Vagina (tissue), 2 donors: Measurements from ENCODE around the gene CELF5. TPM values are rescaled to one million over a fixed set of nuclear protein-coding genes. Genes with fewer than 3 reads are reported as not detected.

ENCODE experiments used
- DNase-seq, 2 donors: peaks; one replicate each; pipeline ENCODE4 v3.0.0-alpha.2; 2017; ENCODE audit errors: extremely low spot score in 2 of 2
- H3K27ac ChIP-seq: fragments of 200-600 bp; sonication (generic); one replicate; pipeline ENCODE4 v1.5.1; 2019
- H3K27me3 ChIP-seq: fragments of 200-600 bp; sonication (generic); one replicate; pipeline ENCODE4 v1.5.1; 2019
- H3K36me3 ChIP-seq, 2 donors: fragments of 200-600 bp; sonication (generic); one replicate each; pipeline ENCODE4 v1.5.1; 2017 to 2019
- H3K4me1 ChIP-seq: fragments of 200-600 bp; sonication (generic); one replicate; pipeline ENCODE4 v1.5.1; 2019
- H3K4me3 ChIP-seq, 2 donors: fragments of 200-600 bp; sonication (generic); 1 replicate in 1 of 2; 2 replicates in 1 of 2; pipeline ENCODE4 v1.5.1; 2016 to 2019
- H3K9me3 ChIP-seq: fragments of 200-600 bp; sonication (generic); one replicate; pipeline ENCODE4 v1.5.1; 2019
- POLR2A ChIP-seq, 2 donors: fragments of 450-650 bp; IDR thresholded peaks; one replicate each; pipeline ENCODE4 v1.6.1; 2017; ENCODE audit warnings: antibody characterized with exemption in 2 of 2, mild to moderate bottlenecking in 2 of 2, moderate library complexity in 2 of 2
- POLR2AphosphoS5 ChIP-seq, 2 donors: sonication (generic); formaldehyde crosslinking; IDR thresholded peaks; one replicate each; pipeline ENCODE4 v1.9.0; 2017; ENCODE audit warnings: antibody characterized with exemption in 2 of 2, mild to moderate bottlenecking in 2 of 2, low read depth in 1 of 2; ENCODE audit not compliant: insufficient read depth in 1 of 2
- intact Hi-C: fragments of 100-400 bp; cut with DNase I; formaldehyde crosslinking; loops from one replicate; pipeline ENCODE4 v1.15.1; 2023
- total RNA-seq: library from RNA; depleted of rRNA; stranded (reverse); fragments of >200 nt; gene quantifications from one replicate; pipeline ENCODE4 v1.2.3, GENCODE V29; 2016
- TF ChIP-seq, protein P1 (sequence below), 3 experiments: fragments of 450-650 bp in 2 of 3; fragments of 200-600 bp in 1 of 3; sonication (generic) in 1 of 3; IDR thresholded peaks; one replicate each; pipeline ENCODE4 v1.5.1; 2017 to 2019; ENCODE audit warnings: antibody characterized with exemption in 3 of 3, mild to moderate bottlenecking in 2 of 3, moderate library complexity in 2 of 3

CELF5 gene
- total RNA-seq, 1 donor from 2014 or later: not detected

DNA sequence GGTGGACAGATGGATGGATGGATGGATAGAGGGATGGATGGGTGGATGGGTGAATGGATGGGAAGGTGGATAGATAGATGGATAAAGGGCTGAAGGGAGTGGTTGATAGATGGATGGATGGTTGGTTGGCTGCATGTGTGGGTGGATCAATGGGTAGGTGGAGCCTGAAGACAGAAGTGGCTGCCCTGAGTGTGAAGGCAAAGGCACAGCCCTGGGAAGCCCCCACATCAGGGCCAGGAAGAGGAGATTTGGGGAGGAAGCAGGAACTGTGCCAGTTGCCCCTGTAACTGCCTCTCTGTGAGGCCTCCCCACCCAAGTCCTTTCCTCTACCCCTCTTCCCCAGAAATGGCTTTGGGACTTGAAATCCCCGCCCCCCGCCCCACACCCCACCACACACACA is 98.6 kb downstream of the CELF5 start:
- Histone ChIP-seq H3K4me1 (no peaks in the 10 kb centered on the region), H3K27ac (no peak overlapping the region), H3K4me3 (no peak overlapping the region), H3K36me3 (no peaks in the 10 kb centered on the region), H3K9me3 (no peaks in the 10 kb centered on the region), H3K27me3 (no peaks in the 10 kb centered on the region)
- intact Hi-C loops: loop anchor here (5.0 kb wide), 1 partner anchor 149 kb away; no protein-coding TSS in a partner anchor
- TF ChIP-seq, protein P1, sequence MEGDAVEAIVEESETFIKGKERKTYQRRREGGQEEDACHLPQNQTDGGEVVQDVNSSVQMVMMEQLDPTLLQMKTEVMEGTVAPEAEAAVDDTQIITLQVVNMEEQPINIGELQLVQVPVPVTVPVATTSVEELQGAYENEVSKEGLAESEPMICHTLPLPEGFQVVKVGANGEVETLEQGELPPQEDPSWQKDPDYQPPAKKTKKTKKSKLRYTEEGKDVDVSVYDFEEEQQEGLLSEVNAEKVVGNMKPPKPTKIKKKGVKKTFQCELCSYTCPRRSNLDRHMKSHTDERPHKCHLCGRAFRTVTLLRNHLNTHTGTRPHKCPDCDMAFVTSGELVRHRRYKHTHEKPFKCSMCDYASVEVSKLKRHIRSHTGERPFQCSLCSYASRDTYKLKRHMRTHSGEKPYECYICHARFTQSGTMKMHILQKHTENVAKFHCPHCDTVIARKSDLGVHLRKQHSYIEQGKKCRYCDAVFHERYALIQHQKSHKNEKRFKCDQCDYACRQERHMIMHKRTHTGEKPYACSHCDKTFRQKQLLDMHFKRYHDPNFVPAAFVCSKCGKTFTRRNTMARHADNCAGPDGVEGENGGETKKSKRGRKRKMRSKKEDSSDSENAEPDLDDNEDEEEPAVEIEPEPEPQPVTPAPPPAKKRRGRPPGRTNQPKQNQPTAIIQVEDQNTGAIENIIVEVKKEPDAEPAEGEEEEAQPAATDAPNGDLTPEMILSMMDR (IDR thresholded peaks at IDR 0.05): no peak
- no peak for TF ChIP-seq POLR2AphosphoS5 (IDR thresholded peaks at IDR 0.05; ENCODE audit: insufficient read depth in 1 of 2, low read depth in 1 of 2)
- TF ChIP-seq POLR2A (IDR thresholded peaks at IDR 0.05): no peak
- no peak for DNase-seq

DNA sequence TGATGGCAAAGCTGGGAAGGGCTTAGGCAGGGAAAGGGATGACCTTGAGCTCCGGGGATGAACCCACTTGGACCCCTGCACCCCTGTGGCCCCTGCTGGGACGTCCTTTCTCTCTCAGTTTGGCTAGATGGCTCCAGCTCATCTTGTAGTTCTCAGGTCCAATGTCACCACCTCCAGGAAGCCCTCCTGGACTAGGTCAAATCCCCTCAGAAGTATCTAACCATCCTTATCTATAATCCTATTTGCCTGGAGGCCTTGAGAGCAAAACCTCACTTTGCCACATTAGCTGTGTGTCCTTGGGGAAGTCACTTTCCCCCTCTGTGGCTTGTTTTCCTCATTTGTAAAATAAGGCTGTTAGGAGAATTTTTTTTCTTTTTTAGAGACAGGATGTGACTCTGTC is 99.2 kb downstream of the CELF5 start:
- Histone ChIP-seq H3K4me3 (no peak overlapping the region), H3K27ac (no peak overlapping the region), H3K9me3 (no peaks in the 10 kb centered on the region), H3K4me1 (no peaks in the 10 kb centered on the region), H3K27me3 (no peaks in the 10 kb centered on the region), H3K36me3 (no peaks in the 10 kb centered on the region)
- intact Hi-C loops: loop anchor here (5.0 kb wide), 1 partner anchor 149 kb away; no protein-coding TSS in a partner anchor
- TF ChIP-seq POLR2AphosphoS5 (IDR thresholded peaks at IDR 0.05; ENCODE audit: insufficient read depth in 1 of 2, low read depth in 1 of 2): no peak
- TF ChIP-seq POLR2A (IDR thresholded peaks at IDR 0.05): no peak
- DNase-seq: no peak

DNA sequence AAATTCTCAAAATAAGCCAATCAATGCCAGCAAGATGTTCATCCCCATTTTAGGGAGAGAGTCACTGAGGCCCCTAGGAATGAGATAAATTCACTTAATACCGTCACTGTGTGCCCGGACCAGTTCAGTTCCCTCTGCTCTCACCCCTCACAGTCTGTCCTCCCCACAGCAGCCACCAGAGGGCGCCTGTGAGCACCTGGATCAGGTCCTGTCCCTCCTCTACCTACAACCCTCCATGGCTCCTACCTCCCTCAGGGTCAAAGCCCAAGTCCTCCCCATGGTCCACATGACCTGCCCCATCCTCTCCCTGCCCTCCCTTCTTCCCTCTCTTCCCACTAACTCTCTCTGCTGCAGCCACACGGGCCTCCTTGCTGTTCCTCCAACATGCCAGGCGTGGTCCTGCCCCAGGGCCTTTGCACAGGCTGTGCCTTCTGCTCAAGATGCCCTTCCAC is 100.0 kb downstream of the CELF5 start:
- Histone ChIP-seq H3K27me3 (no peaks in the 10 kb centered on the region), H3K4me3 (no peak overlapping the region), H3K4me1 (no peaks in the 10 kb centered on the region), H3K36me3 (no peaks in the 10 kb centered on the region), H3K9me3 (no peaks in the 10 kb centered on the region), H3K27ac (no peak overlapping the region)
- intact Hi-C loops: loop anchor here (5.0 kb wide), 1 partner anchor 148 kb away; no protein-coding TSS in a partner anchor
- TF ChIP-seq POLR2AphosphoS5 (IDR thresholded peaks at IDR 0.05; ENCODE audit: insufficient read depth in 1 of 2, low read depth in 1 of 2) (no peak), POLR2A (IDR thresholded peaks at IDR 0.05) (no peak)
- TF ChIP-seq, protein P1 (IDR thresholded peaks at IDR 0.05): peak; percentile 25 to 60 (median 46)
- no peak for DNase-seq

DNA sequence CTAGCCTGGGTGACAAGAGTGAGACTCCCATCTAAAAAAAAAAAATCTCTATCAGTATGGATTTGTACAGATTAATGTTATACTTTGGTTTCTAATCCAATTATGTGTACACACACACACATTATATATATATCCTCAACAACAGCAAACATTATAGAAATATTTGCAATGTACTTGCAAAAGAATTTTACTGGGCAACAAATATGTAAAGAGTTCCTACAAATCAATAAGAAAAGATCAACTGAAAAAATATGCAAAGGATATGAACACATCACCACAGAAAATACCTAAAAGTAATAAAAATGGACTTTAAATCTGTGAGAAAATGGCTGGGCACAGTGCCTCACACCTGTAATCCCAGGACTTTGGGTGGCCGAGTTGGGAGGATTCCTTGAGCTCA is 101.0 kb downstream of the CELF5 start:
- no peak for DNase-seq
- H3K9me3 ChIP-seq: no peaks in the 10 kb centered on the region
- H3K4me3 ChIP-seq: no peak overlapping the region
- no peak for TF ChIP-seq POLR2A (IDR thresholded peaks at IDR 0.05)
- TF ChIP-seq, protein P1 (IDR thresholded peaks at IDR 0.05): no peak
- no peak for TF ChIP-seq POLR2AphosphoS5 (IDR thresholded peaks at IDR 0.05; ENCODE audit: insufficient read depth in 1 of 2, low read depth in 1 of 2)
- no peaks in the 10 kb centered on the region for H3K4me1 ChIP-seq
- intact Hi-C loops: no loop called here
- no peak overlapping the region for H3K27ac ChIP-seq
- no peaks in the 10 kb centered on the region for H3K36me3 ChIP-seq
- H3K27me3 ChIP-seq: no peaks in the 10 kb centered on the region

DNA sequence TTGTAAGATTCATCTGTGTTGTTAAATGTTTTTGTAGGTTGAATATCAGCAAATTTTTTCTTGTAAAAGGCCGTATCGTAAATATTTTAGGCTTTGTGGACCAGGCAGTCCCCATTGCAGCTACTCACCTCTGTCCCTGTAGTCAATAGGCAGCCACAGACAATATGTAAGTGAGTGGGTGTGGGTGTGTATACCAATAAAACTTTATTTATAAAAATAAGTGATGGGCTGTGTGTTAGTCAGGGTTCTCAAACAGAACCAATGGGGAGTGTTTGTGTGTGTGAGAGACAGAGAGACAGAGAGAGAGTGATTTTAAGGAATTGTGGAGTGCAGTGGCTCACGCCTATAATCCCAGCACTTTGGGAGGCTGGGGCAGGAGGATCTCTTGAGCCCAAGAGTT is 104.3 kb downstream of the CELF5 start:
- no peak for DNase-seq
- intact Hi-C loops: no loop called here

More for the DNA sequence above, 104.3 kb downstream of the CELF5 start:
- no peak for TF ChIP-seq POLR2AphosphoS5 (IDR thresholded peaks at IDR 0.05; ENCODE audit: insufficient read depth in 1 of 2, low read depth in 1 of 2)
- TF ChIP-seq, protein P1 (IDR thresholded peaks at IDR 0.05): no peak
- TF ChIP-seq POLR2A (IDR thresholded peaks at IDR 0.05): no peak
- H3K4me3 ChIP-seq: no peak overlapping the region
- H3K27ac ChIP-seq: no peak overlapping the region
- no peaks in the 10 kb centered on the region for H3K9me3 ChIP-seq
- H3K27me3 ChIP-seq: no peaks in the 10 kb centered on the region
- no peaks in the 10 kb centered on the region for H3K36me3 ChIP-seq
- H3K4me1 ChIP-seq: peaks cover 9% of the 10 kb centered on the region
